ENCODE results near the gene STK25.

DNA sequence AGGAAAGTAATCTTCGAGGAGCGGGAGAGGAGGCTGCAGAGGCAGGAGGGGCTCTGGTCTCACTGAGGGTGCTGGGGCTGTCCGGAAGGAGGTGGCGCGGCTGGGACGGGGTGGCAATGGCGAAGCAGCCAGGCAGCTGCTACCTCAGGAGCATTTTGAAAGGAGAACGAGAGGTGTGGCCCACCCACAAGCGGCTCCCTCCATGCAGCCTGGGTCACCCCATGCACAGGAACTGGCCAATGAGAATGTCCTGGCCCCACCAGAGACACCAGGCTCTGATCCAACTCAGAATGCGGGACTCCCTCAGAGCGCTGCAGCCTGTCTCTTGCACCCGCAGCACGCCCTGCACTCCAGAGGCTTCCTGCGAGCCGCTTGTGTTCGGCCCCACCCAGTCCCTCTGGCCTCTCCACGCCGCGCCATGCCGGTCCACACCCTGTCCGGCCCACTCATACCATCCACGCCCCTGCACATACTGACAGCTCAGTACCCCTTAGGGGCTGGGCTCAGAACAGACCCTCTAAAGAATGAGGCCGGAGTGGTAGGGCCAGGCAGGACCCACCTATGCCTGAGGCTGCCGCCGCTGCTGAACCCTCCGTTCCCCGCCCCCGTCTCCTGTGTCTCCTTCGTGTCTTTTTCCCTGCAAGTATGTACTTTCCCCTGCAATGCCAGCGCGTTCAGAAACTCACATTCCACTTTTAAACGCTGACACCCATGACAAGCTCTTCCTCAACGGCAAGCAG lies 43.8 kb upstream of the STK25 start:
- TF ChIP-seq, protein P1, sequence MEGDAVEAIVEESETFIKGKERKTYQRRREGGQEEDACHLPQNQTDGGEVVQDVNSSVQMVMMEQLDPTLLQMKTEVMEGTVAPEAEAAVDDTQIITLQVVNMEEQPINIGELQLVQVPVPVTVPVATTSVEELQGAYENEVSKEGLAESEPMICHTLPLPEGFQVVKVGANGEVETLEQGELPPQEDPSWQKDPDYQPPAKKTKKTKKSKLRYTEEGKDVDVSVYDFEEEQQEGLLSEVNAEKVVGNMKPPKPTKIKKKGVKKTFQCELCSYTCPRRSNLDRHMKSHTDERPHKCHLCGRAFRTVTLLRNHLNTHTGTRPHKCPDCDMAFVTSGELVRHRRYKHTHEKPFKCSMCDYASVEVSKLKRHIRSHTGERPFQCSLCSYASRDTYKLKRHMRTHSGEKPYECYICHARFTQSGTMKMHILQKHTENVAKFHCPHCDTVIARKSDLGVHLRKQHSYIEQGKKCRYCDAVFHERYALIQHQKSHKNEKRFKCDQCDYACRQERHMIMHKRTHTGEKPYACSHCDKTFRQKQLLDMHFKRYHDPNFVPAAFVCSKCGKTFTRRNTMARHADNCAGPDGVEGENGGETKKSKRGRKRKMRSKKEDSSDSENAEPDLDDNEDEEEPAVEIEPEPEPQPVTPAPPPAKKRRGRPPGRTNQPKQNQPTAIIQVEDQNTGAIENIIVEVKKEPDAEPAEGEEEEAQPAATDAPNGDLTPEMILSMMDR (IDR thresholded peaks at IDR 0.05) = no peak
- TF ChIP-seq POLR2A (IDR thresholded peaks at IDR 0.05) = no peak

Measured in vagina (tissue), 2 donors.